Thyroid gland (tissue), 4 donors: ENCODE measurements around the gene ANKRD61.

ENCODE experiments used
- CTCF ChIP-seq, 6 experiments: fragments of 200-600 bp in 3 of 6; fragments of 450-650 bp in 3 of 6; sonication (generic) in 3 of 6; IDR thresholded peaks; one replicate each; pipeline ENCODE4 v1.5.1; 2016 to 2019; ENCODE audit warnings: antibody characterized with exemption in 6 of 6, mild to moderate bottlenecking in 2 of 6, inconsistent platforms in 1 of 6, moderate library complexity in 1 of 6
- POLR2A ChIP-seq, 2 donors: fragments of 450-650 bp; IDR thresholded peaks; one replicate each; pipeline ENCODE4 v1.6.1; 2017; ENCODE audit warnings: antibody characterized with exemption in 2 of 2, mild to moderate bottlenecking in 2 of 2, moderate library complexity in 1 of 2

- TF ChIP-seq POLR2A (IDR thresholded peaks at IDR 0.05) (peak in 1 of 2 donors; percentile 87), CTCF (IDR thresholded peaks at IDR 0.05) (peak in 2 of 6 experiments; percentile 7 to 25)
Measured at GRCh38 chr7:6008668-6009611, 22.2 kb upstream of the ANKRD61 start, which contains the start of the genes AIMP2 and PMS2.
